CD4-positive, alpha-beta T cell treated with Interleukin-4 for 4 hours (primary cell): Measurements from ENCODE around the gene ZNFX1.

Source experiments
- DNase-seq: peaks from one replicate; pipeline ENCODE4 v3.0.0-alpha.2; 2020

The ZNFX1 gene

GRCh38 chr20:49291200-49291599 is 13.3 kb upstream of the ZNFX1 start:
- no peak for DNase-seq

GRCh38 chr20:49290608-49291191 is 12.8 kb upstream of the ZNFX1 start:
- DNase-seq = no peak

GRCh38 chr20:49288784-49289696 is 11.2 kb upstream of the ZNFX1 start:
- no peak for DNase-seq

- DNase-seq = no peak
Observed at GRCh38 chr20:49288250-49288751, 10.4 kb upstream of the ZNFX1 start.

GRCh38 chr20:49287555-49288249 is 9.8 kb upstream of the ZNFX1 start:
- no peak for DNase-seq

- DNase-seq = no peak
Observed at GRCh38 chr20:49286689-49287551, 9.1 kb upstream of the ZNFX1 start.

- no peak for DNase-seq
Observed at GRCh38 chr20:49285813-49286494, 8.1 kb upstream of the ZNFX1 start.

- no peak for DNase-seq
Observed at GRCh38 chr20:49285233-49285668, 7.4 kb upstream of the ZNFX1 start.

- no peak for DNase-seq
Observed at GRCh38 chr20:49284818-49285217, 7.0 kb upstream of the ZNFX1 start.

- no peak for DNase-seq
Observed at GRCh38 chr20:49283703-49284625, 6.1 kb upstream of the ZNFX1 start.

GRCh38 chr20:49283176-49283702 is 5.4 kb upstream of the ZNFX1 start:
- DNase-seq = no peak

GRCh38 chr20:49282584-49283171 is 4.8 kb upstream of the ZNFX1 start:
- no peak for DNase-seq

- DNase-seq = no peak
Observed at GRCh38 chr20:49281913-49282467, 4.1 kb upstream of the ZNFX1 start.

- no peak for DNase-seq
Observed at GRCh38 chr20:49281059-49281912, 3.4 kb upstream of the ZNFX1 start.

GRCh38 chr20:49280463-49281058 is 2.7 kb upstream of the ZNFX1 start:
- no peak for DNase-seq

GRCh38 chr20:49279677-49280462 is 2.0 kb upstream of the ZNFX1 start:
- no peak for DNase-seq
